ENCODE data around the gene CKLF.

DNA sequence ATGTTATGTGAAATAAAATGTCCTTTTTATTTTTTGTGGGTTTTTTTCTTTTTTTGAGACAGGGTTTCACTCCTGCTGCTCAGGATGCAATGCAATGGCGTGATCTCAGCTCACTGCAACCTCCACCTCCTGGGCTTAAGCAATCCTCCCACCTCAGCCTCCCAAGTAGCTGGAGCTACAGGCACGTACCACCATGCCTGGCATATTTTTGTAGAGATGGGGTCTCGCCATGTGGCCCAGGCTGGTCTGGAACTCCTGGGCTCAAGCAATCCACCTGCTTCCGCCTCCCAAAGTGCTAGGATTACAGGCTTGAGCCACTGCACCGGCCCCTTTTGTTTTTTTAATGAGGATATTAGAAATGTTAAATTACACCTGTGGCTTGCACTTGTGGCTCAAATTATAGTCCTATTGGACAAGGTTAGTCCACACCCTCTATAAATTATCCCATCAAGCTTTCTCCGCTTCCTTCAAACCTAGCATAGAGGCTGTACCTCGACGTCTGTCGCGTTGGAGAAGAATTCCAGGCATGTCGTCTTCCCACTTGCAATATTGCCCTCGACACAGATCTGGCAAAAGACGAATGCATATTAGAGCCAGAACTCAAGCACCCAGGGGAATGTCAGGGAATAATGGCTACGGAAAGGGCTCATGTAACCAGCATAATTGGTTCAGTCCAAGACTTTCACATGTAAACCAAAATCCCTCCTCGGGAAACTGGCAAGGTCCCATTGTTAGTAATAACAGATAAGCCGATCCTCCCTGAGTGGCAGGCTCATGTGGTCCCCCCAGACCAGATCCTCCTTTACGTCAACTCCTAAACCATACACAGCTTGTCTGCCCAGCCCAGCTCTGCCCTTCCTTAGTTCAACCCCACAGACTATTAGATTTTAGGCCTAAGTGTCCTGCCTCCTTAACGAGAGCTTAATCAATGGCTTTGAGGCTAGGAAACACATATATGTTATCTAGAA is 10.7 kb upstream of the CKLF start:
- TF ChIP-seq POLR2A (IDR thresholded peaks at IDR 0.05; ENCODE audit: low read length) = no peak
- TF ChIP-seq GATA1 (IDR thresholded peaks at IDR 0.05; ENCODE audit: low read depth, low read length) = no peak
